NCI-H510A (cell line): ENCODE results near the gene TPM4.

Experiments
- DNase-seq: peaks from one replicate; lab custom pipeline; 2025; lab: John Stamatoyannopoulos, UW

Gene TPM4

GRCh38 chr19:16131648-16132047 lies 55.4 kb downstream of the TPM4 start:
- no peak for DNase-seq

- DNase-seq, result no peak
These were observed 57.5 kb downstream of the TPM4 start for GRCh38 chr19:16133818-16134217.

- DNase-seq, result no peak
These were observed 58.2 kb downstream of the TPM4 start for GRCh38 chr19:16134510-16134909.

- DNase-seq, result no peak
These were observed 59.3 kb downstream of the TPM4 start for GRCh38 chr19:16135430-16136127.

- no peak for DNase-seq
These were observed 60.1 kb downstream of the TPM4 start for GRCh38 chr19:16136185-16136999.

GRCh38 chr19:16139752-16140151 lies 63.5 kb downstream of the TPM4 start:
- no peak for DNase-seq

- DNase-seq, result no peak
These were observed 64.7 kb downstream of the TPM4 start for GRCh38 chr19:16141043-16141442.

- DNase-seq, result no peak
These were observed 65.8 kb downstream of the TPM4 start for GRCh38 chr19:16142032-16142580.

GRCh38 chr19:16143399-16144215 lies 67.3 kb downstream of the TPM4 start, which contains the start of gene HSH2D:
Gene HSH2D (plus strand): TSS chr19:16143685. CDS start chr19:16148751, 5,066 bp downstream.
- DNase-seq, result peak; percentile 44

GRCh38 chr19:16144216-16144581 lies 67.9 kb downstream of the TPM4 start:
- no peak for DNase-seq

GRCh38 chr19:16146112-16146511 lies 69.8 kb downstream of the TPM4 start:
- DNase-seq, result no peak

GRCh38 chr19:16148443-16149229 lies 72.3 kb downstream of the TPM4 start:
- DNase-seq, result no peak
